Mucosa of gallbladder (tissue), 1 donor: ENCODE measurements around the gene DGKZ. TPM values are rescaled to one million over a fixed set of nuclear protein-coding genes. Genes with fewer than 3 reads are reported as not detected.
A peak's percentile ranks its signal among the peaks of the same experiment; 100 is the strongest.

Source experiments
- DNase-seq: peaks from one replicate; pipeline ENCODE4 v3.0.0-alpha.2; 2020; ENCODE audit warnings: low spot score
- total RNA-seq: library from RNA; stranded (reverse); gene quantifications from one replicate; pipeline ENCODE4 v1.2.1, GENCODE V29; 2021
- donor health status: DM: no; HTN: no; CAD: no.

DGKZ gene
- total RNA-seq, 1 donor from 2014 or later: 83.8 TPM

GRCh38 chr11:46345131-46345597 lies 2.1 kb upstream of the DGKZ start:
- peak; percentile 43 for DNase-seq

- DNase-seq: no peak
These were observed 1.3 kb upstream of the DGKZ start for GRCh38 chr11:46345881-46346484.

- DNase-seq: no peak
These were observed 511 bp downstream of the DGKZ start for GRCh38 chr11:46347637-46348311.

GRCh38 chr11:46348566-46349401 lies 1.5 kb downstream of the DGKZ start:
- DNase-seq: no peak

GRCh38 chr11:46350695-46351094 lies 3.4 kb downstream of the DGKZ start:
- no peak for DNase-seq

- DNase-seq: no peak
These were observed 3.9 kb downstream of the DGKZ start for GRCh38 chr11:46351148-46351547.

- no peak for DNase-seq
These were observed 4.3 kb downstream of the DGKZ start for GRCh38 chr11:46351606-46352005.

- peak; percentile 46 for DNase-seq
These were observed 5.0 kb downstream of the DGKZ start for GRCh38 chr11:46352063-46352841.

GRCh38 chr11:46353698-46354097 lies 6.4 kb downstream of the DGKZ start:
- DNase-seq: no peak

- no peak for DNase-seq
These were observed 9.7 kb downstream of the DGKZ start for GRCh38 chr11:46356924-46357482.

- DNase-seq: no peak
These were observed 10.2 kb downstream of the DGKZ start for GRCh38 chr11:46357483-46357936.

GRCh38 chr11:46359953-46360352 lies 12.7 kb downstream of the DGKZ start:
- no peak for DNase-seq

- DNase-seq: no peak
These were observed 13.6 kb downstream of the DGKZ start for GRCh38 chr11:46360878-46361277.

- DNase-seq: peak; percentile 60
These were observed 14.3 kb downstream of the DGKZ start for GRCh38 chr11:46361283-46362155.

- DNase-seq: no peak
These were observed 15.1 kb downstream of the DGKZ start for GRCh38 chr11:46362156-46363030.

- peak; percentile 68 for DNase-seq
These were observed 15.8 kb downstream of the DGKZ start for GRCh38 chr11:46363031-46363407.

- no peak for DNase-seq
These were observed 16.3 kb downstream of the DGKZ start for GRCh38 chr11:46363455-46364005.

GRCh38 chr11:46364056-46364455 lies 16.8 kb downstream of the DGKZ start:
- no peak for DNase-seq

- no peak for DNase-seq
These were observed 17.5 kb downstream of the DGKZ start for GRCh38 chr11:46364791-46365190.
